Stimulated activated CD8-positive, alpha-beta memory T cell treated with anti-CD3 and anti-CD28 coated beads, Interleukin-12 subunit alpha, Interleukin-12 subunit beta, amount 100 ng/mL, for 4 hours (primary cell): Measurements from ENCODE around the gene P4HTM.
A peak's percentile ranks its signal among the peaks of the same experiment; 100 is the strongest.

Source experiments
- DNase-seq: peaks from one replicate; pipeline ENCODE4 v3.0.0-alpha.2; 2020; ENCODE audit warnings: low read depth

Gene P4HTM

DNA sequence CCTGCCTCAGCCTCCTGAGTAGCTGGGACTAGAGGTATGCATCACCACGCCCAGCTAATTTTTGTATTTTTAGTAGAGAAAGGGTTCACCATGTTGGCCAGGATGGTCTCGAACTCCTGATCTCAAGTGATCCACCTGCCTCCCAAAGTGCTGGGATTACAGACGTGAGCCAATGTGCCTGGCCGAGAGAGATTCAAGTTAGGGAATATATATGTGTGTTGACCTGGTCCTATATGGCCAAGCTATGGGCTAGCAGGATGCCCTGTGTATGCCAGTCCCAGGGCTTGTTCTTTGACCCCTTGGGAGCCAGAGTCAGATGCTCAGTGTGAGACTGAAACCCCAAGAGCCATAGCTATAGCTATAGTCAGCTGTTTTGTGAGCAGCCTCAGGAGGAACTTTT, 33.7 kb downstream of the P4HTM start:
- DNase-seq = no peak

DNA sequence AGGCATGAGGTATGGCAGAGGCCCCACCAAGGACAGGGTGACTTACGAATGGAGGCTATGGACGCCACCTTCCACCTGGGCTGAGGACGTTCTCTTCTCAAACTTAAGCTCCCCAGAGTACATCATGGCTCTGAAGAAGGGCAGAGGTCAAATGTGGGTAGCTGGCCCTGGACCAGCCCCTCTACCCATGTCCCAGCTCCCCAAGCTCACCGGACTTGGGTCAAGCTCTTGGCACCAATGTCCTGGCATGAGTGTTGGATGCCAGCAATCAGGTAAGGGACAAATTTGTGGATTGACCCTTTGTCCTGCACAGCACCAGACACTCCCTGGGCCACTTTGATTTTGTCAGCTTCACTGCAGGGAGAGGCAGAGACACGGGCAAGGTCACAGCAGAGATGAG, 34.4 kb downstream of the P4HTM start:
- no peak for DNase-seq

DNA sequence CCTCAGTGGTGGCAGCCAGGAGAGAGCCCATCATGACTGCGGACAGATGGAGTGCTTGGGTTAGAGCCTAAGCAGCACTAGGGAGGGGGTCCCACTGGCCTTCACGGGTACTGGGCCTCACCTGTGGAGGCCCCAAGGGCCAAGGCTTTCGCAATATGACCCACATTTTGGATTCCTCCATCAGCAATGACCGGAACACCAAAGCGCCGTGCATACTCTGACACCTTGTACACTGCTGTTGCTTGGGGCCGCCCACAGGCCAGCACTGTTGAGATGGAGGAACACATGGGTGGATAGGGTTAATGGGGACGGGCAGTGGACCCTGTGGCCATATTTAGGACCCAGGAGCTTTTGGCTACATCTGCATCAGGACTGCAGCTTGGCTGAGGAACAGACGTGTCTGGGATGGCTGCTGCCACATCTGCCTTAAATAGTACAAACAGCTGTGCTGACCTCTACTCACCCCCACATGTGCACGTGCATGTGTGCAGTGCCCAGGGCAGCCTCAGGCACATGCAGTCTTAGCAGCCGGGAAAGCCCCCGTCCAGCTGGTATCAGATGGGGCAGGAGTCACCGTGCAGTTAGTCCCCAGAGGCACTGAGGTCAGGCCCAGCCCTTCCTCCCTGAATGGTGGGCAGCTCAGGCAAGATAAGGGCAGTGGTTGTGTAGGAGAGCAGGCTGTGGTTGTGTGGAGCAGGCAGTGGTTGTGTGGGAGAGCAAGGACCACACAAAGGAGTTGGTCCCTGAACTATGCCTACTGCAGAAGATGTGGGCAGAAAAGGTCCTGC, 35.2 kb downstream of the P4HTM start:
- no peak for DNase-seq

- no peak for DNase-seq
Observed at GRCh38 chr3:49025793-49026520, 35.9 kb downstream of the P4HTM start.

DNA sequence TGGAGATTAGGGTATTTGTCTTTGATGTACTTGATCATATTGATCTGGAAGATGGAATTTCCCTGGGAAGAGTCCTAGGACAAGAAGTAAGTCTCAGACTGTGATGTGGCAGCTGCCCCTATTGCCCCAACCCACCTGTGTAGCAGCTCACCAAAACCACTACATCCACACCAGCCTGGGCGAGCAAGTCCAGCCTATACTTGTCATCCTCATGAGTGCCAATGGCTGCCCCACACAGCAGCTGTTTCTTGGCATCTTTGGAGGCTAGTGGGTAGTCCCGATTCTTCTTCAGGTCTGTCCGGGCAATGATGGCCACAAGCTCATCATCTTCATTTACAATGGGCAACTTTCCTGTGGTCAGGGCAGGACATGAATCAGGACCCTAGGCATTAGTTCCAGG, 36.5 kb downstream of the P4HTM start:
- DNase-seq = no peak

GRCh38 chr3:49027634-49028033, 37.6 kb downstream of the P4HTM start:
- DNase-seq = no peak

- DNase-seq = no peak
Observed at GRCh38 chr3:49028298-49028672, 38.2 kb downstream of the P4HTM start.

DNA sequence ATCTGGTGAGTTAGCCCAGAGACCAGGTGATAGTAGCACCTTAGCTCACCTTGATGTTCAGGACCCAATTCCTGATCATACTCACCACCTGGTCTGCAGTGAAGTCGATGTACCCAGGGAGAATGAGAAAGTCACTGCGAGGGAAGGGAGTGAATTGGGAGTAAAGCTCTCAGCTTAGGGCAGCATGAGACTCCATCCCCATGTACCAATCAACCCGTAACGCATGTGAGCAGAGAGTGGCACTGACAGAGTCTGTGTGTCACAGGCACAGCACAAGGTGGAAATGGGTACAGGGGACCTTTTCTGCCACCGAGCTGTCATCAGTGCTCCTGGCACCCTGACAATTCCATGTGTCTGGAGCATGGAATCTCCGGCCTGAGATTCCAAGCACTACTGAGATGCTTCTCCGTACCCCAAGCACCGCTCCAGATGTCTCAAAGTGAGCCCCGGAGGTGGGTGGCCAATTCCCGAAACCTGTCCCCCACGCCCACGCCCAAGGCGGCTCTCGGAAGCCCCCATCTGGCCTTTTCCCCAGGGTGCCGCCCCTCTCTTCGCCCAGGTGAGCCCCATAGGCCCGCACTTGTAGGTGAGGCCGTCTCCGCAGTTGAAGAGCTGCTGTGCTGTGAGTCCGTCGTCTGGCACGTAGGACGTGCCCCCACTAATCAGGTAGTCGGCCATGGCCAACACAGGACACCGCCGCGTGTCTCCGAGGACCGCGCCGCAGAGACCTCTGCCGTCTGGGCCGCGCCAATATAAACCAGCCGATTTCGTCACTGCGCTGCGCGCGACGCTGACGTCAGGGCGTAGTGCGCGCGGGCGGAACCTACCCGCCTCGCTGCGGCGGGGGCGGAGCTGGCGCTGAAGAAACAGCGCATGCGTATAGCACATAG, 38.9 kb downstream of the P4HTM start, which contains the start of gene IMPDH2:
IMPDH2 (minus strand) TSS at position 726 of the 890 bp plus-strand sequence; CDS start at position 678, 48 bp downstream.
- peak; percentile 88 for DNase-seq

DNA sequence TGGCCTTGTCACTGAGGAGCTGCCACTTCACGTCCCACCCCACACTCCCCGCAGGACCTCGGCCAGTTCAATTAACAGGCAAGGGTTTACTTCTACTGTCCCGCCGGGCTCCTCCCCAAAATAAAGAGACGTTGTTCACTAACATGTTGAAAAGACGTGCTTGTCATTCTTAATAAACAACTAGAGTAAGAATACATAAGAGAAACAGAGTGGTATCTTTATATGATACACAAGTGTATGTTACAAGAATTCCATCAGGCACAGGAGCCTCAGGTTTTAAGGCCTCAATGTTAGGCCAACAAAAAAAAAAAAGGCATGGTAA, 39.5 kb downstream of the P4HTM start:
- no peak for DNase-seq

DNA sequence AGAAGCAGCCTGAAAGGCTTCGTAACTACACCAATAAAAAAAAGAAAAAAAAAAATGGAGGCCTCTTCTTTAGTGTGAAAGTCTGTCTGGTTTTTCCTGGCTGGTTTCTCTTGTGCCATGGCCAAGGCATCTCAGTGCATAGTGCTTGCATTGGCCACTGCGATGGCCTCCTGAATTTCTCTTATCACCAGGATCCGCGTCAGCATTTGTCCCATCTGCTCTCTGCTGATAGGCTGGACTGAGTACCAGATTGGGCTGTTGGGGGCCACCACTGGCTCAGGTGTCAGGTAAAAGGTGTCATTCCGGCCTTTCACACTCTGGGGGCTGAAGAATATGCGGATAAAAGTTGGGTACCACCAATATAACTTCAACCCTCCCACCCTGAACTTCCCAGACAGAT, 40.3 kb downstream of the P4HTM start:
- DNase-seq = no peak

DNA sequence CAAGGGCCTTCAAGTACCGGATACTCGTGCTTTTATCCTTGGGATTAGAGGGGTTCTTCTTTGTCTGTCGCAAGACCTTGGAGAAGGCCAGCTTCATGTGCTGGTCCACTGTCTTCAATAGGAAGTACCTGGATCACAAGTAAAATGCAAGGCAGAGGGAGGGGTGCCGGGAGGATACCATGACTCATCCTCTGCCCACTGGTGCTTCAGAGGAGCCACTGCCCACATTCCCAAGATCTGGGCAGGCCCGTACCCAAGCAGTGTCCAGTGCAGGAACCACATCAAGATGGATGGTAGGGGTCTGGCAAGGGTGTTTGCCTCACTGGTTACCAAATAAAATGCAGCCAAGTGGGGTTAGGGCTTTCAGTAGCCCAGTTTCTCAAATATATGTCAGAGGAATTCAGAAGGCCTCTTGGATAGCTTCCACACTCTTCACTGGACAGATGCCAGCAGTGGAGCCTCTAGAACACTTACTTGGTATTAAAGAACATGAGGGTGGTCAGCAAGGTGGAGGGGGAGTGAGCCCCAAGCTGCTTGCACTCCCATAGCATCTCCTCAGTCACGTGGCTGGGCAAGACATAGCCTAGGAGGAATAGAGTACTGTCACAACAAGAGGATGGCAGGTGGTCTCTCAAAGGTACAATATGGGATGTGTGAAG, 42.7 kb downstream of the P4HTM start:
- no peak for DNase-seq

GRCh38 chr3:49034650-49035049, 44.6 kb downstream of the P4HTM start:
- no peak for DNase-seq

- no peak for DNase-seq
Observed at GRCh38 chr3:49035281-49035680, 45.2 kb downstream of the P4HTM start.

DNA sequence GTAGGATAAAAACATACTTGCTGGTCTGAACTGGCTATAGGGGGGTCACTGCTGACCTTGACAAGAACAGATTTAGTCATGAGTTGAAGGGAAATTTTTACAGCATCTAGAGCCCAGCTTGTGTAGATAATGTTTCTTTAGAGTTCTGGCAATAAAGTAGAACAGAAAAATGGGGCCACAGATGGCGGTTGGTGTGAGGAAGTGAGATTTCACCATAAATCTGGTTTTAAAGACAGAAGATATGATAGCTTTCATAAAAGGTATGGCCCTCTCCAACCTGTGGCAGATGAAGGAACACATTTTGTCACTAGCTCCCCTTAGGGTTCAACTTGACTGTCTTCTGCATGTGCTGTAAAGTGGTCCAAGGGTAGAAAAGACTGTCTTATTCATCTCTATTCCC, 63.5 kb downstream of the P4HTM start:
- no peak for DNase-seq

- DNase-seq = no peak
Observed at GRCh38 chr3:49054344-49054862, 64.4 kb downstream of the P4HTM start.
